Measurements from ENCODE around the gene ANKRD65.

The ANKRD65 gene

DNA sequence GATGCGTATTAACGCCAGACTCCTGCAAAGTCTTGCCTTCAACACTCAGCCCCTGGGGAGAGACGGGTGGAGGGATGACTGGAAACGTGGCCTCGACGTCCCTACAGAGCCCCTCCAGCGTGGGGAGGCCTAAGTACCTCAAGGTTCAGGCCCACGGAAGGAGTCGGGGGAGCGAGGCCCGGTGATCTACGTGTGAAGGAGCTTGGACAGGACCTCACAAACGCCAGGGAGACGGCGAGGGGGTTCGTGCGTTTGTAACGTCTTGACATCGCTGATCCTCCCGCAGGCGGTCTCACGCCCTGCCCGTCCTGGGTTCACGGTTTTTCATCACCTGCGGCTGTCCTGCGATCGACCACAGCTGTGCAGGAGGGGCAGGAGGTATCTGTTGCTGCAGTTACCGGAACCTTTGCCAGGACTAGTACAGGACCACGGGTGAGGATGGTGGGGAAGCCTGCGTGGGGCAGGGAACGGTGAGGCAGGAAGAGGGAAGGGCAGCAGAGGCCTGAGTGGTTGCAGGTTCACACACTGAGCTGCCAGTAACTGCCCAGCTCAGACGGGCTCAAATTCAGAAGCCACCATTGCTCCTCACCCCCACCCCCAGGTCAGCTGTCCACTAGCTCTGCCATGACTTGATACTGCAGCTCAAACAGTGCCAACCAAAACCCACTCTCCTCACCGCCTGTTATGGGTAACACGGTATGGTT is 21.1 kb downstream of the ANKRD65 start:
- H3K4me3 ChIP-seq (replicated peaks; ENCODE audit: insufficient read depth, low read length) = peak overlapping the region; percentile 86
- TF ChIP-seq SPI1 (IDR thresholded peaks at IDR 0.05; ENCODE audit: borderline replicate concordance, low read depth) (no peak), CTCF (IDR thresholded peaks at IDR 0.05; ENCODE audit: insufficient read depth, low read length) (no peak), GABPA (IDR thresholded peaks at IDR 0.05; ENCODE audit: low read depth) (no peak), POLR2AphosphoS5 (IDR thresholded peaks at IDR 0.05; ENCODE audit: low read depth) (peak; percentile 79; the same call in 1 of the 2 replicates)
- TF ChIP-seq, protein P1, sequence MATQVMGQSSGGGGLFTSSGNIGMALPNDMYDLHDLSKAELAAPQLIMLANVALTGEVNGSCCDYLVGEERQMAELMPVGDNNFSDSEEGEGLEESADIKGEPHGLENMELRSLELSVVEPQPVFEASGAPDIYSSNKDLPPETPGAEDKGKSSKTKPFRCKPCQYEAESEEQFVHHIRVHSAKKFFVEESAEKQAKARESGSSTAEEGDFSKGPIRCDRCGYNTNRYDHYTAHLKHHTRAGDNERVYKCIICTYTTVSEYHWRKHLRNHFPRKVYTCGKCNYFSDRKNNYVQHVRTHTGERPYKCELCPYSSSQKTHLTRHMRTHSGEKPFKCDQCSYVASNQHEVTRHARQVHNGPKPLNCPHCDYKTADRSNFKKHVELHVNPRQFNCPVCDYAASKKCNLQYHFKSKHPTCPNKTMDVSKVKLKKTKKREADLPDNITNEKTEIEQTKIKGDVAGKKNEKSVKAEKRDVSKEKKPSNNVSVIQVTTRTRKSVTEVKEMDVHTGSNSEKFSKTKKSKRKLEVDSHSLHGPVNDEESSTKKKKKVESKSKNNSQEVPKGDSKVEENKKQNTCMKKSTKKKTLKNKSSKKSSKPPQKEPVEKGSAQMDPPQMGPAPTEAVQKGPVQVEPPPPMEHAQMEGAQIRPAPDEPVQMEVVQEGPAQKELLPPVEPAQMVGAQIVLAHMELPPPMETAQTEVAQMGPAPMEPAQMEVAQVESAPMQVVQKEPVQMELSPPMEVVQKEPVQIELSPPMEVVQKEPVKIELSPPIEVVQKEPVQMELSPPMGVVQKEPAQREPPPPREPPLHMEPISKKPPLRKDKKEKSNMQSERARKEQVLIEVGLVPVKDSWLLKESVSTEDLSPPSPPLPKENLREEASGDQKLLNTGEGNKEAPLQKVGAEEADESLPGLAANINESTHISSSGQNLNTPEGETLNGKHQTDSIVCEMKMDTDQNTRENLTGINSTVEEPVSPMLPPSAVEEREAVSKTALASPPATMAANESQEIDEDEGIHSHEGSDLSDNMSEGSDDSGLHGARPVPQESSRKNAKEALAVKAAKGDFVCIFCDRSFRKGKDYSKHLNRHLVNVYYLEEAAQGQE (IDR thresholded peaks at IDR 0.05; ENCODE audit: insufficient replicate concordance, low read depth) = no peak
- no peaks in the 10 kb centered on the region for H3K27me3 ChIP-seq (ENCODE audit: insufficient read depth, poor library complexity, severe bottlenecking)
- peak in 1 of 2 experiments; percentile 36 for DNase-seq (ENCODE audit: low read depth in 1 of 2, low spot score in 1 of 2)
- peak overlapping the region; percentile 91 for H3K27ac ChIP-seq (replicated peaks)

DNA sequence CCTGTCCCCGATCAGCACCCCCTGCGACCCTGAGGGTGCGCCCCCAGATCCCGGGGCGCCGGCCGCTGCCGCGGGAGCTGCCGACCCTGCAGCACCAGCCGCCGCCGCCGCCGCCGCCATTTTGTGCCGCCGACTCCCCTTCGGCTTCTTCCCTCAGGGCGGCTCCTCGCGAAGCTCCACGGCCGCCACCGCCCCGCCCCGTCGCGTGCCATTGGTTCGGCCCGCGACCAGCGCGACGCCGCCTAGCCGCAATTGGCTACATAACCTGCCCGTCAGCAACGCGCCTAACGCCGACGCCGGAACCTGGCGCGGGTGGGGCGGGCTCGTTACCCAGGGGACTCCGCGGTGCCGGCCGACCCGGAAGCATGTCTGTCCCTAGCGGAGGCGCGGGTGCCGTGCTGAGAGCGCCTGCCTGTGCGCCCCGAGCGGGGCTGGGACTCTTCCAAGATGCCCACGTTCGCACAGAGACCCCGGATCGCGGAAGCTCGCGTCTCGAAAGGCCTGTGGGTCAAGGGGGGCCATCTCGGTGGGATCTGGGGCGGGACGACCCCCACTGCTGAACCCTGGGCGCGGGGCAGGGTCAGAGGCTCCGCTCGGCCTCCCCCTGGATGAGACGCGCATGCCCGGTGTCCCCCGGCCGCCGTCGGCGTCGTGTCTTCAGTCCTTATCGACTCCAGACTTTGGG is 21.7 kb downstream of the ANKRD65 start, which contains the start of gene CCNL2:
CCNL2 (minus strand) TSS at position 149 of the 685 bp plus-strand sequence; CDS start at position 120, 29 bp downstream.
- DNase-seq (ENCODE audit: low read depth in 1 of 2, low spot score in 1 of 2) = peak; percentile 97 to 98
- Histone ChIP-seq H3K27ac (replicated peaks) (peak within 1 kb of the TSS; percentile 92), H3K4me3 (replicated peaks; ENCODE audit: insufficient read depth, low read length) (peak within 1 kb of the TSS; percentile 88), H3K27me3 (ENCODE audit: insufficient read depth, poor library complexity, severe bottlenecking) (no peaks in the 10 kb centered on the region)
- TF ChIP-seq SPI1 (IDR thresholded peaks at IDR 0.05; ENCODE audit: borderline replicate concordance, low read depth) (no peak), CTCF (IDR thresholded peaks at IDR 0.05; ENCODE audit: insufficient read depth, low read length) (peak; percentile 16), GABPA (IDR thresholded peaks at IDR 0.05; ENCODE audit: low read depth) (peak; percentile 78), POLR2AphosphoS5 (IDR thresholded peaks at IDR 0.05; ENCODE audit: low read depth) (peak; percentile 56; the same call in 1 of the 2 replicates)
- TF ChIP-seq, protein P1 (IDR thresholded peaks at IDR 0.05; ENCODE audit: insufficient replicate concordance, low read depth) = no peak

GRCh38 chr1:1398677-1399186 is 22.3 kb downstream of the ANKRD65 start:
- Histone ChIP-seq H3K27ac (replicated peaks) (peak overlapping the region; percentile 92), H3K27me3 (ENCODE audit: insufficient read depth, poor library complexity, severe bottlenecking) (no peaks in the 10 kb centered on the region), H3K4me3 (replicated peaks; ENCODE audit: insufficient read depth, low read length) (peak overlapping the region; percentile 88)
- DNase-seq (ENCODE audit: low read depth in 1 of 2, low spot score in 1 of 2) = no peak
- TF ChIP-seq GABPA (IDR thresholded peaks at IDR 0.05; ENCODE audit: low read depth) = no peak
